Gastroesophageal sphincter (tissue), 3 donors: ENCODE data around the gene SDK1.

Experiments
- POLR2AphosphoS5 ChIP-seq: sonication (generic); formaldehyde crosslinking; IDR thresholded peaks from one replicate; pipeline ENCODE4 v1.6.1; 2017; ENCODE audit warnings: antibody characterized with exemption
- TF ChIP-seq, protein P1 (sequence below), 4 experiments: fragments of 200-600 bp in 2 of 4; fragments of 450-650 bp in 2 of 4; sonication (generic) in 1 of 4; IDR thresholded peaks; one replicate each; pipeline ENCODE4 v1.5.1; 2017 to 2019; ENCODE audit warnings: antibody characterized with exemption in 4 of 4, mild to moderate bottlenecking in 2 of 4, moderate library complexity in 2 of 4

- no peak for TF ChIP-seq POLR2AphosphoS5
- TF ChIP-seq, protein P1, sequence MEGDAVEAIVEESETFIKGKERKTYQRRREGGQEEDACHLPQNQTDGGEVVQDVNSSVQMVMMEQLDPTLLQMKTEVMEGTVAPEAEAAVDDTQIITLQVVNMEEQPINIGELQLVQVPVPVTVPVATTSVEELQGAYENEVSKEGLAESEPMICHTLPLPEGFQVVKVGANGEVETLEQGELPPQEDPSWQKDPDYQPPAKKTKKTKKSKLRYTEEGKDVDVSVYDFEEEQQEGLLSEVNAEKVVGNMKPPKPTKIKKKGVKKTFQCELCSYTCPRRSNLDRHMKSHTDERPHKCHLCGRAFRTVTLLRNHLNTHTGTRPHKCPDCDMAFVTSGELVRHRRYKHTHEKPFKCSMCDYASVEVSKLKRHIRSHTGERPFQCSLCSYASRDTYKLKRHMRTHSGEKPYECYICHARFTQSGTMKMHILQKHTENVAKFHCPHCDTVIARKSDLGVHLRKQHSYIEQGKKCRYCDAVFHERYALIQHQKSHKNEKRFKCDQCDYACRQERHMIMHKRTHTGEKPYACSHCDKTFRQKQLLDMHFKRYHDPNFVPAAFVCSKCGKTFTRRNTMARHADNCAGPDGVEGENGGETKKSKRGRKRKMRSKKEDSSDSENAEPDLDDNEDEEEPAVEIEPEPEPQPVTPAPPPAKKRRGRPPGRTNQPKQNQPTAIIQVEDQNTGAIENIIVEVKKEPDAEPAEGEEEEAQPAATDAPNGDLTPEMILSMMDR (IDR thresholded peaks at IDR 0.05), result no peak
Measured at GRCh38 chr7:3994764-3995163, 693.7 kb downstream of the SDK1 start.
